ENCODE measurements around the gene SUCLG2. TPM values are rescaled to one million over a fixed set of nuclear protein-coding genes. Genes with fewer than 3 reads are reported as not detected.

Gene SUCLG2
- total and polyA plus RNA-seq, 2 of the 4 experiments (the other 2 are of a cell fraction), result 26.8 to 34.6 TPM

- H2BK20ac ChIP-seq (ENCODE audit: low read depth, low read length), result no peak overlapping the region
- no peaks in the 10 kb centered on the region for H4K20me1 ChIP-seq (ENCODE audit: insufficient read depth, low read length)
- BruUV-seq (replicated peaks), result no TSS peak
- ATAC-seq (ENCODE audit: low read depth), result no peak
- no peak overlapping the region for H2AK9ac ChIP-seq (replicated peaks; ENCODE audit: low read depth, low read length, poor library complexity)
- dilution Hi-C loops (cut with HindIII; ENCODE audit: low sequenced_read_pairs, unreplicated experiment), result no loop called here
- H3K18ac ChIP-seq (ENCODE audit: low read depth, low read length), result no peak overlapping the region
- H3K4me3 ChIP-seq (ENCODE audit: insufficient read depth, low read depth, low read length), result no peak overlapping the region
- ChIA-PET POLR2A (ENCODE audit: unreplicated experiment) (no interaction called here), CTCF (interaction anchor here (0.8 kb wide), 1 partner anchor 152 kb away, joined by 3 read pairs; no protein-coding TSS in a partner anchor)
- H3K9me1 ChIP-seq (ENCODE audit: insufficient read depth, low read length), result no peaks in the 10 kb centered on the region; the same call in 1 of the 2 replicates
- H3K23ac ChIP-seq (ENCODE audit: low read depth, low read length), result no peak overlapping the region
- in situ Hi-C loops (cut with MboI; ENCODE audit: low sequenced_read_pairs), result no loop called here
- no peak overlapping the region for H2BK5ac ChIP-seq (ENCODE audit: low read depth, low read length, poor library complexity, severe bottlenecking)
- peaks cover 3 to 7% of the 10 kb centered on the region in 2 experiments; a peak in 3 of 4 replicates for H3K79me1 ChIP-seq (ENCODE audit: low read depth in 1 of 2, low read length in 2 of 2)
- H3K4ac ChIP-seq (ENCODE audit: low read depth, low read length), result no peak overlapping the region
- H2AFZ ChIP-seq (replicated peaks; ENCODE audit: low read length, poor library complexity), result no peak overlapping the region
- H3K36me3 ChIP-seq (ENCODE audit: control insufficient read depth, insufficient read depth, low read length), result peaks cover 13% of the 10 kb centered on the region
- DNase-seq, result no peak
- no peak overlapping the region for H3K9ac ChIP-seq (ENCODE audit: low read depth, low read length)
- no peak overlapping the region for H3K27ac ChIP-seq (ENCODE audit: insufficient read depth, low read length)
- no peak overlapping the region for H4K91ac ChIP-seq (ENCODE audit: insufficient read depth, low read depth, low read length)
- intact Hi-C loops (cut with micrococcal nuclease), result no loop called here
- no peak overlapping the region for H3K4me2 ChIP-seq (ENCODE audit: low read depth, low read length)
- H3K27me3 ChIP-seq (ENCODE audit: control insufficient read depth, insufficient read depth, low read length), result no peaks in the 10 kb centered on the region
- H4K5ac ChIP-seq (ENCODE audit: low read depth, low read length), result no peak overlapping the region
- no peak overlapping the region for H2BK15ac ChIP-seq (ENCODE audit: low read depth, low read length)
- H2AK5ac ChIP-seq (ENCODE audit: low read depth, low read length), result no peak overlapping the region
- no peaks in the 10 kb centered on the region for H3K9me3 ChIP-seq (ENCODE audit: control insufficient read depth, insufficient read depth, low read length)
- H3K4me1 ChIP-seq (ENCODE audit: control insufficient read depth, insufficient read depth, low read length), result no peaks in the 10 kb centered on the region
- TF ChIP-seq CTCF (conservative IDR thresholded peaks at IDR 0.05; ENCODE audit: low read depth, low read length) (no peak), MAFK (IDR thresholded peaks at IDR 0.05; ENCODE audit: low read depth, low read length) (no peak), FOS (IDR thresholded peaks at IDR 0.05; ENCODE audit: low read depth, low read length) (no peak), NFE2L2 (IDR thresholded peaks at IDR 0.05; ENCODE audit: low read depth, low read length) (no peak), MXI1 (IDR thresholded peaks at IDR 0.05; ENCODE audit: borderline replicate concordance, low read depth, low read length) (no peak), CHD1 (IDR thresholded peaks at IDR 0.05; ENCODE audit: low read depth, low read length) (no peak), SMC3 (IDR thresholded peaks at IDR 0.05; ENCODE audit: low read depth, low read length) (no peak), CEBPB (IDR thresholded peaks at IDR 0.05; ENCODE audit: low read depth, low read length) (no peak), BHLHE40 (IDR thresholded peaks at IDR 0.05; ENCODE audit: low read depth, low read length) (no peak), ELK1 (IDR thresholded peaks at IDR 0.05; ENCODE audit: borderline replicate concordance, low read depth, low read length) (no peak), POLR2A (IDR thresholded peaks at IDR 0.05; ENCODE audit: low read depth, low read length) (no peak), USF2 (IDR thresholded peaks at IDR 0.05; ENCODE audit: low read depth, low read length) (no peak), RCOR1 (IDR thresholded peaks at IDR 0.05; ENCODE audit: insufficient replicate concordance, low read length) (no peak), RFX5 (IDR thresholded peaks at IDR 0.05; ENCODE audit: low read depth, low read length) (no peak), RAD21 (IDR thresholded peaks at IDR 0.05; ENCODE audit: low read length) (no peak), MAZ (IDR thresholded peaks at IDR 0.05; ENCODE audit: borderline replicate concordance, low read depth, low read length) (no peak)
- H2BK120ac ChIP-seq (ENCODE audit: low read depth, low read length), result no peak overlapping the region
- H3K14ac ChIP-seq (replicated peaks; ENCODE audit: low read depth, low read length), result no peak overlapping the region
- no peak overlapping the region for H4K8ac ChIP-seq (ENCODE audit: low read depth in 2 of 2, low read length in 2 of 2)
- no CpG with 5 or more reads among the region's 2 CpGs for WGBS, 2 experiments (ENCODE audit: extremely low coverage in 2 of 2, insufficient read length in 1 of 2)
- no peak overlapping the region for H3K56ac ChIP-seq (ENCODE audit: extremely low read depth, insufficient read depth, low read length)
Observed at GRCh38 chr3:67517781-67518180, 136.6 kb downstream of the SUCLG2 start.

Data from IMR-90 (cell line).